Glomerular endothelial cell (primary cell): ENCODE measurements around the gene SLC45A3. TPM values are rescaled to one million over a fixed set of nuclear protein-coding genes. Genes with fewer than 3 reads are reported as not detected.
A peak's percentile ranks its signal among the peaks of the same experiment; 100 is the strongest.

Experiments used
- DNase-seq: peaks from one replicate; pipeline ENCODE4 v3.0.0-alpha.2; 2011; ENCODE audit warnings: low read depth, low spot score; ENCODE audit errors: extremely low read depth
- total RNA-seq: library from RNA; depleted of rRNA; stranded (reverse); fragments of >200 nt; gene quantifications from 2 replicates; pipeline ENCODE4 v1.2.3, GENCODE V29; 2015

SLC45A3 gene
- total RNA-seq, 1 donor from 2014 or later: 11.6 TPM

DNA sequence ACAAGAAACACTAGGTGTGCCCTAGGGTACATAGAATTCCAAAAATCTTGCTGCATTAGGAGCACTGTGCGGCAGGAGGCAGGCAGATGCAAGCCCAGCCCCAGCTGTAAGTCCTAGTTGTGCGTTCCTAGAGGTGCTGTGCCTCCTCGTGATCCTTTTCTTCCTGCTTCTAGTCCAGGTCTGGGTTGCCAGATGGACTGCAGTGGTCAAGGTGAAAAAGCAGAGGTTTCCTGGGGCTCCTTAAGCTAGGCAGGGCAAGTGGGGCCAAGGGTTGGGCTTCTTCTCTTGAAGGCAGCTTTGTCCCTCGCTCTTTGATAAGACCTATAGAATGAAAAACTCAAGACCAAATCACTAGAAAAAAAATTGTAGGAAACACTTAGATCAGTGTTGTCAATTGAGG lies 21.6 kb upstream of the SLC45A3 start:
- DNase-seq: no peak

GRCh38 chr1:205701420-205701819 lies 21.1 kb upstream of the SLC45A3 start:
- DNase-seq: no peak

- peak; percentile 58 for DNase-seq
Measured at GRCh38 chr1:205700865-205701401, 20.6 kb upstream of the SLC45A3 start.

- DNase-seq: no peak
Measured at GRCh38 chr1:205699416-205699815, 19.1 kb upstream of the SLC45A3 start.

- no peak for DNase-seq
Measured at GRCh38 chr1:205698921-205699320, 18.6 kb upstream of the SLC45A3 start.

DNA sequence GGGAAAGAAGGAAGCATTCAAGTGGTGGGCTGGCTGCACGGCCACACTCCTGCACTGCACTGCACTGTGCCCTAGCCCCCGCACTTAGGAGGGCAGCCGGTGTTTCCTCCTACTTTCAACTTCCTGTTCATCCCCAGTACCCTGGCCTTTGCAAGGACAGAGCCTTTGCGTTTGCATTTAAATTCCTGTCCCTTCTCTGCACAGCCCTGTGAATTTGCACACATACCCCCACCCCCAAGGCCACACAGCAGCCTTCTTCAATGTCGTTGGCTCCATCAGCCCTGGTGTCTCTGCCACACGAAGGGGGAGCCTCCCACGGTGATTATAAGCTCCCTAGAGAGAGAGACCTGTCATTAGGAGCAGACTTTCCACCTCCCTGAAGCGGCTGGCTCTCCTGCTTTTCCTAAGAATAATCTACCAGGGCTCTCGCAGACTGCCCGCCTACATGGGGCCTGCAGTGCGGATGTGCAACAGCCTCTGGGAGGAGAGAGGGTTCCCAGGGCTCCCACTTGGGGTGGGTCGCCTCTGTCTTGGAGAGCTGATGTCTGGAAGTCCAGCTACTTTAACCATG lies 13.2 kb upstream of the SLC45A3 start:
- DNase-seq: no peak

GRCh38 chr1:205692423-205692822 lies 12.1 kb upstream of the SLC45A3 start:
- DNase-seq: no peak

- DNase-seq: no peak
Measured at GRCh38 chr1:205690122-205690756, 9.9 kb upstream of the SLC45A3 start.

DNA sequence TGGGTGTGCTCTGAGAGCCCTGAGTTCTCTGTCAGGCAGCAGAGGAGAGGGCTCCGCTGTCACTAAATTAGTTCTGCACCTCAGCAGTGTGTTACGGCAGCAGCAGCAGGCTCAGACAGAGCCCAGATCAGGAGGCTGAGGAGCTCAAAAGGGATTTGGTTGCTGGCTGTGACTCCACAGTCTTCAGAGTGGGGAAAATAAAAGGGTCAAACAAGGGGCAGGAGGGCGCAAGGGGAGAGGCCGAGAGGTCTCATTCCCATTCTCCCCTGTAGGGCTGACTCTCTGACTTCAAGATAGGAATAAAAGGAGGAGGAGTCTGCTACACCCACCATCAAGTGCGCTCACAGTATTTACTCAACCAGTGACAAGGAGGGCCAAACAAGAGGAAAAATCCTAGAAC lies 9.2 kb upstream of the SLC45A3 start:
- no peak for DNase-seq

DNA sequence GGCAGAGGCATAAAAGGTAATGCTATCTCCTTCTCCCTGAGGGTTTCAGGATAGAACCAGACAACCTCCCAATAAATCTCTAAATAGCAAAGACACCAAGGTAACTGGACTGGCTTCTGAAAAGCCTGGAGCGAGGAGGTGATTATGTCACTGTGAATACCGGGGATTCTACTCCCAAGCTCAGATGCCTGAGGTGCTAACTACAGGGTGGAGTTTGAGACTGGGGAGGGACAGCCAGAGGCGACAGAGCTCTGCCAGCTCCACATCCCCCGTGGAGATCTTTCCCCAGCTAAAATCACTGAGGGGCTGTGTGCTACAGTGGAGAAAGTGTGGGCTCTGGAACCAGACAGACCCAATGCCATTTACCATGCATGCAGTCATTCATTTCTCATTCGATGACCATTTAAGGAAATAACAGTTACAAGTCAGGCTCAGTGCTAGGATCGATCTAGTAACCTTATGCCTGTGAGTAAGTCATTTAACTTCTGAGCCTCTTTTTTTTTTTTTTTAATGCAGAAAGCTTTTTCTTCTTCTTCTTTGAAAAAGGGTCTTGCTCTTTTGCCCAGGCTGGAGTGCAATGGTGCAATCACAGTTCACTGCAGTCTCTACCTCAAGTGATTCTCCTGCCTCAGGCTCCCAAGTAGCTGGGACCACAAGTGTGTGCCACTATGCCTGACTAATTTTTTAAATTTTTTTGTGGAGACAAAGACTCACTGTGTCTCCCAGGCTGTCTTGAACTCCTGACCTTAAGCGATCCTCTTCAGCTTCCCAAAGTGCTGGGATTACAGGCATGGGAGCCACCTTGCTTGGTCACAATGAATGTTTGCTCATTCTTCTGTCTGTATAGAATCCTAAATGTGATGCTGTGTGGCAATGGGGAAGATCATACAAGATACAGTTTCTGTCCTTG lies 8.1 kb upstream of the SLC45A3 start:
- no peak for DNase-seq

DNA sequence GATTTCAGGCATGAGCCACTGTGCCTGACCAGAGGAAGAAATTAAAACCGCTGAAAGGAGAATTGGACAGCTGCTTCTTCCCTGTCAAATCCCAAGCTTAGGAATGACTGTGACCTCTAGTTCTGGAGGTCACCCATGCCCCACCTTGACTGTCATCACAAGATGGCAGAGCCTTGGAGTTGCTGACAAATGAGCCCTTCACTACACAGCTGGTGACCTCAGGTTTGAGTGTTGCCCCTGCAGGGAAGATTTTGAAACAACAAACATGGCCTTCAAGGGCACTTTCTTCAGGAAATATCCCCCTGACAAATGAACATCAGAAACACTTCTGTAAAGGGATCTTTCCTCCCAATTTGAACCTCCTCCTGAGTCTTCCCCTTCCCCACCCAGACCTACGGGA lies 6.9 kb upstream of the SLC45A3 start:
- no peak for DNase-seq

DNA sequence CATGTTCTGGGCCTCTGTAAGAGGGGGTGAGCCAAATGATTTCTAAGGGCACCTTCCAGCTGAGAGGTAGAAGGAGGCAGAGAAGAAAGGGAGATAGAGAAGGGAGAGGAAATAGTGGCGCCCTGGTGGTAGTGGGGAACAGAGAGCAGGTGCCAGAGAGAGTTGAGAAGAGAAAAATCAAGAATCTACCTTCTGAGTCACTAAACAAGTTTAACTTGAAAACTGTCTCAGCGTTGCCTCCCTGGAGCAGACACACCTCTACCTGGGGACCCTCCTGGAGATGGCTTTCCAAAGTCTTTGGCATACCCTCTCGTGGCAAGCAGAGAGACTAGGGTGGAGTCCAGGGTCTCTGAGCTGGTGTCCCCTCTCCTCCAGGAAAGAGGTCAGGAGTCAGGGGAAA lies 1.1 kb upstream of the SLC45A3 start:
- DNase-seq: no peak

DNA sequence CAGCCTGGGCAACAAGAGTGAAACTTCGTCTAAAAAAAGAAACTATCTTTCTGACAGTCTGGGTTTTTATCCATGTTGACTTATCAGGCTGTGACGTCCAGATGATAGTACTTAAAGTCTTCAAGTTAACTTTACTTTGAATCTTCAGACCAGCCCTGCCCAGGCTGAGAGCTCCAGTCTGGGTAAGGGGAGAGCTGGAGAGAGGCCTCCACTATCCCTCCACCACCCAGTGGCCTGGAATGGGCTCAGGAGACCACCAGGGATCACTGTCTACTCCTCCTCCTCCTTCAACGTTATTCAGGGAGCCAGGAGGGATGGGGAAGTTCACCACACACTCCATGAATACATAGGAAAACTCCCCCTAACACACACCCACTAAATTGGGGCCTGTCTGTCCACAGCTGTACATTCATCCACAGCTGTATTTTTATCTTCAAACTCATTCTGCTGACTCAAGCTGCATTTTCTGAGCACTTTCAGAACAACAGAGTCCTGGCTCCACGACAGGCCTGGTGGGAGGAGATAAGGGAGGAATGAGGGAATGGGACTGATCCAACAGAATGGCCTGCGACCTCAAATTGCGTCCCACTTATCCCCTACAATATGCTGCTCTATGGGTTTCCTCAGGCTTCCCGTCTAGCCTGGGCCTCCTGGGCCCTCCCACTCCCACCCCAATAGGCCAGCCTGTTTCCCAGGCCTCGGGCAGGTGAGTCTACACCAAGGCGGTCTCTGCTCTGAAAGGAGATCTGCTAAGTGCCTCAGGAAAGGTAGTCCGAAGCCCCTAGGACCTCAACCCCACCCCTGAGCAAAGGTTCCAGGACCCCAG lies 1.8 kb downstream of the SLC45A3 start:
- DNase-seq: no peak

- no peak for DNase-seq
Measured at GRCh38 chr1:205677167-205677566, 3.1 kb downstream of the SLC45A3 start.

DNA sequence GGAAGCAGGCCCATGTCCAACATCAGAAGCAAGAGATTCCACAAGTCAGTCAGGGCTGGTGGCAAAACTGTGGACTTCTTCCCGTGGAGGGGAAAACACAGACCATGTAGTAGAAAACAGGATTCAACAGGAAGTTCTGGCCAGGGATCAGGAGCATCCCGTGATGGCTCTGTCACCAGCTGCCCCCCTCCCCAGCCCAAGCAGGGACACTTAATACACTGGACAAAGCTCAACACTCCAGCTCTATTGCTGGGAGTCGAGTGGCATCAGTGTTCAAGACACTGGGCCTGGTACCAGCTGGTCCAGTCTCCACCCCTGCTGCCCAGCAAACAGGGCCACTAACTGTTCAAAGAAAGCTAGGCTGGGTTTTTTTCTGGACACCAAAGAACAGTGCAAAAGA lies 3.7 kb downstream of the SLC45A3 start:
- no peak for DNase-seq

DNA sequence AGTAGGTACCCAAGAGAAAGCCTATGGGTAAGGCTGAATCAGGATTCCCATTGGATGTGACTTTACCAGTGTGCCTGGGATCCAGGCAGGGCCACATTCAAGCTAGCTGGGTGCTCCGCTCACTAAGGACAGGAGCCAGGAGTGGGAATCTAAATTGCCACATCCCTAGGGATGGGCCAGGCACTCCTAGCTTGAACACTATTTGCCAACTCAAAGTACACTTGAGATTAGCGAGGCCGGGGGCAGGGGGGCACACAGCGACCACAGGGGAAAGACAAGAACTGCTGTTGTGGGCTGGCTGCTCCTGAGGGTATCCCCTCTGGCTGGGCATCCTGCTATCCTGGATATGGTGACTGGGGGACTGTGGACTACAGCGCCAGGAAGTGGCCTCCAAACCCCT lies 4.3 kb downstream of the SLC45A3 start:
- no peak for DNase-seq

DNA sequence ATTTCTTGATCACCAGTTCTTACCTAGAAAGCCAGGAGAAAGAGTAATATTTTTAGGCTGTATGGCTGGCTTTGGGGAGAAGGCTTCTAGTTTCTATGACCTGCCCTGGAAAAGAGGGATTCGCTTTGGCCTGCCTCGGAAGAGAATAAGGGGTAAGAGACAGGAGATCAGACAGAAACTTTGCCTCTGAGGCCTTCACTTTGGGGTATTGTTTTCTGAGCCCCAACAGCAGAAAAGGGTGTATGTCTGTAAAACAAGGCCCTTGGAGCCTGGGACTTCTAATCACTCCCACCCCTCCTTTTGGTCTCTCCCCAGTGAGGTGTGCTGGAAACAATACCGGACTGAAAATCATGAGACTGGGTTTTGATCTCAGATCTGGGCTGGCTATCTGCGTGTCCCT lies 5.1 kb downstream of the SLC45A3 start:
- DNase-seq: no peak

GRCh38 chr1:205672970-205673369 lies 7.3 kb downstream of the SLC45A3 start:
- no peak for DNase-seq

DNA sequence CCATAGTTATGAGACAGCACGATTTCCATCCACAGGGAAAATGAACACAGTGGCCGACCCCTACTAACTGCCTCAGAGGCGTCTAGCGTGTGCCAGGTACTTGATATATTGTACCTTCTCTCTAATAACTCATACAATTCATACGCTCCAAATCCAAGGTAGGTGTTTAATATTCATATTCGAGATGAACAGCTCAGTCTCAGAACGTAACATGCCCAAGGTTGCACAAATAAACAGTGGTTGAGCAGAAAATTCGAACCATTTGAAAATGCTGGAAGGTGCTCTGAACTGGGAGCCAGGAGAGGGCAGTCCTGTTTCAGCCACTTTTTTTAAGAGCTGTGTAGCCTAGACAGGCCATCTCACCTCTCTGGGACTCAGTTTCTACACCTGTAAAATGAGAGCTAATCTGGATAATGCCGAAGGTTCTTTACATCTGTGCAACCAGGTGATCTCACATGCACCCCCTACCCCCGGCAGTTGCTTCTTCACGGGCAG lies 7.9 kb downstream of the SLC45A3 start:
- no peak for DNase-seq

DNA sequence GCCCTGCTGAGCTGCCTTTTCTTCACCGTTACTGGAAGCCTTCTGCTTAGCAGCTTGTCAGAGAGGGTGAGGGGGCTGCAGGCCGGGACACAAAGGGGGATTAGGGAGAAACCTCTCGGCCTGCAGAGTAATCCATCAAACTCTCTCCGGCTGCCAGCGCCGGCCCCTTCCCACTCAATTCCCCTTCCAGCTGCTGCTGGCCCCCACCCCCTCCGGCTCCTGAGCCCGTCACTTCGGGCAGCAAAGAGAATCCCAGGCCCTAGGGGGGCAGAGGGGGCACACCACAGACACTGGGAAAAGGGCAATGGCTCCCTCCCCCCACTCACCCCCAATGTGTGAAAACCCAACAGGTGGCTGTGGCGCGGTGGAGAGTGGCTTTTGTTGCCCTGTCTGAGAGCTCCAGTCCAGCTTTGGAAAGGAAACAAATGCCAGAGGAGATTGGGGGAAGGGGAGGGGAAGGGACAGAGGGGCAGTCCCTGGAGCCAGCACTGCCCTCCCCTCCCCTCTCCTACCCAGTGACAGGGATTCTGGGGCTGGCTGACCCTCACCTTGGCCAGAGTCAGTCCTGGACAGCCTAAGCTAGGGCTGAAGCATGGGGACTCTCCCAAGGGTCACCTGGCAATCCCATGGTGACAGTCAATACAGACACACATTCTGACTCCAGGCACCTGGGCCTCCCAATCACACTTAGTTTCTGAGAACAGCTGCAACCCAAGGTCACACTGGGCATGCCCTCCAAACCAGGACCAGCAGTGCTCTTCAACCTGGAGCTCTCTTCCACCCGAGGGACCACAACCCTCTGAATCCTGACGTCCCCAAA lies 9.5 kb downstream of the SLC45A3 start:
- no peak for DNase-seq
